Epithelial cell of prostate (primary cell): ENCODE data around the gene TMEM38A.
"Not testable (repeated sequence)": the region's sequence is repeated elsewhere in the genome, so short reads cannot be mapped to it uniquely, and the experiment has no call there.

Experiments used
- DNase-seq: peaks from one replicate; pipeline ENCODE4 v3.0.0-alpha.2; 2011; ENCODE audit warnings: low read depth, low spot score
- H3K27ac ChIP-seq: fragments of 450-650 bp; 2 replicates; pipeline ENCODE4 v1.5.1; 2017; ENCODE audit warnings: mild to moderate bottlenecking

TMEM38A gene

DNA sequence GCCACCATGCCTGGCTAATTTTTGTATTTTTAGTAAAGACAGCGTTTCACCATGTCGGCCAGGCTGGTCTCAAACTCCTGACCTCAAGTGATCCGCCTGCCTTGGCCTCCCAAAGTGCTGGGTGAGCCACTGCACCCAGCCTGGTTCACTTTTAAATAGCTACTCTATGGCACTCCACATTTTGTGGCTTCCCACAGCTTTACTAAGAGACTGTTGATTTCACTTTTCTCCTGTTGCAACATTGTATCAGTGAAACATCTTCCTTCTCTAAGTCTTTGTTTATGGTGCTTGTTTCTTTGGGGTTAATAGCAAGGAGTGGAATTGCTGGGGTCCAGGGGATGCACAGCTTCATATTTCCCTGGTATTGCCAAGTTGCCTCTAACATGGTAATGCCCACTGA lies 12.3 kb downstream of the TMEM38A start:
- no peak overlapping the region for H3K27ac ChIP-seq
- no peak for DNase-seq

DNA sequence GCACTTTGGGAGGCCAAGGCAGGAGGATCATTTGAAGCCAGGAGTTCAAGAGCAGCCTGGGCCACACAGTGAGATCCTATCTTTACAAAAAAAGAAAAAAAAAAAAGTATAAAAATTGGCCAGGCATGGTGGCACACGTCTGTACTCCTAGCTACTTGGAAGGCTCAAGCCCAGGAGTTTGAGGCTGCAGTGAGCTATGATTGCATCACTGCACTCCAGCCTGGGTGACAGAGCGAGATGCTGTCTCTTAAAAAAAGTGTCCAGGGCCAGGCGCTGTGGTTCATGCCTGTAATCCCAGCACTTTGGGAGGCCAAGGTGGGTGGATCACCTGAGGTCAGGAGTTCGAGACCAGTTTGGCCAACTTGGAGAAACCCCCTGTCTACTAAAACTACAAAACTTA lies 12.9 kb downstream of the TMEM38A start:
- DNase-seq, H3K27ac ChIP-seq: not testable (repeated sequence)

DNA sequence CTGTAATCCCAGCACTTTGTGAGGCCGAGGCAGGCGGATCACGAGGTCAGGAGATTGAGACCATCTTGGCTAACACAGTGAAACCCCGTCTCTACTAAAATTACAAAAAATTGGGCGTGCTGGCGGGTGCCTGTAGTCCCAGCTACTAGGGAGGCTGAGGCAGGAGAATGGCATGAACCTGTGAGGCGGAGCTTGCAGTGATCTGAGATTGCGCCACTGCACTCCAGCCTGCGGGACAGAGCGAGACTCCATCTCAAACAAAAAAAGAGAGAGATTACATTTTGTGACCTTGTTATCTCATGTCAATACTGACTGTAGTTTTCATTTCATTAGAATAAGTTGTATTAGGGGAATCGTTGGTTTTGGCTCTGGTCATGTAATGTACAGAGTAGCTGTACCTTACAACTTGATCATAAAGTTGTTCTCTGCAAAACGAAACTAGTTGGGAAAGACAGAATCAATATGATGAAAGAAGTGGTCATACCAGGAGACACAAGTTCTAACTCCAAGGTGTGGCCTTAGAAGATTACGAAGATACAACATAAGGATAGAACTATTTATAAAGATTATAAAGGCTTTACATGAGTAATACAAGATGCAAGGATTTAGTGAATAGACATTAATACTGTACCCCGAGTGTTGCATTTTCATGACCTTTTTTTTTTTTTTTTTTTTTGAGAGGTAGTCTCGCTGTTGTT lies 15.3 kb downstream of the TMEM38A start:
- no peak for DNase-seq
- H3K27ac ChIP-seq: peak overlapping the region; percentile 33

DNA sequence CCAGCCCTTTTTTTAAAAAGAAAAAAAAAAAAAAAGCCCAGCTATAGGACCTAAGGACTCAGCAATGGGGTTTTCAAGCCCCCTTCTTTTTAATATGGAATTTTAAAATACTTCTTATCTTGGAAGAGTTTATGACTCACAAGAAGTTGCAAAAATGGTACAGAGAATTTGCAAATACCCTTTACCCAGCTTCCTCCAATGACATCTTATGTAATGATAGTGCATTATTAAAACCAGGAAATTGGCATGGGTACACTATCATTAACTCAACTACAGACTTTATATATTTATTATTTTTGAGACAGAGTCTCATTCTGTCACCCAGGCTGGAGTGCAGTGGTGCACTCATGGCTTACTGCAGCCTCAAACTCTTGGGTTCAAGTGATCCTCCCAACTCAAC lies 16.1 kb downstream of the TMEM38A start:
- no peak for DNase-seq
- H3K27ac ChIP-seq: peak overlapping the region; percentile 33

DNA sequence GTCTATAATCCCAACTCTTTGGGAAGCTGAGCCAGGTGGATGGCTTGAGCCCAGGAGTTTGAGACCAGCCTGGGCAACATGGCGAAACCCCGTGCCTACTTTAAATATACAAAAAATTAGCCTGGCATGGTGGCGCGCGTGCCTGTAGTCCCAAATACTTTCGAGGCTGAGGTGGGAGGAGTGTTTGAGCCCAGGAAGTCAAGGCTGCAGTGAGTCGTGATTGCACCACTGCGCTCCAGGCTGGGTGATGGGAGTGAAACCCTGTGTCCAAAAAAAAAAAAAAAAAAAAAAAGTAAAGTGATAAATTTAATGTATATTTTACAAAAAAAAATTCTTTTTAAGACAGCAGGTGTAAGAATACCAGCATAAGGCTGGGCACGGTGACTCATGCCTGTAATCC lies 17.6 kb downstream of the TMEM38A start:
- DNase-seq: no peak
- H3K27ac ChIP-seq: peak overlapping the region; percentile 33

DNA sequence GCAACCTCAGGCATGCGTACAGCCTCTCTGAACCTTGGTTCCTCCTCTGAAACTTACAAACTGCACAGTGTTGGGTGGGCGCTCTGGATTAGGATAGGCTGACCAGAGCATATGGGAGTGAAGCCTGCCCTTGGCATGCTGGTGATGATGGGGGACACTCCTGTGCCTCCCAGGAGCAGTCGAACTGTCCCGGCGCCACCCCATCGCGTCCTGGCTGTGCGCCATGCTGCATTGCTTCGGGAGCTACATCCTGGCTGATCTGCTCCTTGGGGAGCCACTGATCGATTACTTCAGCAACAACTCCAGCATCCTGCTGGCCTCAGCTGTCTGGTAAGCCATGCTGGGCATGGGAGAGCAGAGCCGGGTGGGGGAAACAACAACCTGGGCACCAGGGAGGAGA lies 18.9 kb downstream of the TMEM38A start:
- DNase-seq: no peak
- H3K27ac ChIP-seq: no peak overlapping the region

DNA sequence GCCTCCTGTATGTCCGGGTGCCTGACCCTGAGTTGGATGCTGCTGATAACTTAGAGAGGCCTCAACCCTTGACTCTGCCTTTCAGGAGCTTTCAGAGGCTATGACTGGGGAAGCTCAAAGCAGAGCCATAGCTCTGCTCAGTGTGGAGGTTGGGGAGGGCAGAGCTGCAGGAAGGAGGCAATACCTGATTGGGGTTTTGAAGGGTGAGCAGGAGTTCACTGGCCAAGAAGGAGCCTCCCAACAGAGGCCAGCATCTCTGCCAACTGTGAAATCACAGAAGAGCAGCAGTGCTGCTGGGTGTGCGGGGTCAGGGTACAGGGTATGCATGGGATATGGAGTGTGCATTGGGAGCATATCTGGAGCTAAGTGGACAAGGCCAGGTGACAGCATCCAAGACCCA lies 21.6 kb downstream of the TMEM38A start:
- H3K27ac ChIP-seq: no peak overlapping the region
- DNase-seq: no peak

DNA sequence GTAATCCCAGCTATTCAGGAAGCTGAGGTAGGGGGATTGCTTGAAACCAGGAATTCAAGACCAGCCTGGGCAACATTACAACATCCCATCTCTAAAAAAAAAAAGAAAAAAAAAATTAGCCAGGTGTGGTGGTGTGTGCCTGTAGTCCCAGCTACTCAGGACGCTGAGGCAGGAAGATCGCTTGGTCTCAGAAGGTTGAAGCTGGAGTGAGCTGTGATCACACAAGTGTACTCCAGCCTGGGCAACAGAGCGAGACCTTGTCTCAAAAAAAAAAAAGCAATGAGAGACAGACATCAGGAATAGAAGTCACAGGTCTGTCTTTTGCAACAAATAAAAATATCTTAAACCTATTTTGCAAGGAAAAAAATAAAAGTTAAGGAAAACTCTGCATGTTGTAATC lies 23.3 kb downstream of the TMEM38A start:
- no peak for DNase-seq
- H3K27ac ChIP-seq: no peak overlapping the region

DNA sequence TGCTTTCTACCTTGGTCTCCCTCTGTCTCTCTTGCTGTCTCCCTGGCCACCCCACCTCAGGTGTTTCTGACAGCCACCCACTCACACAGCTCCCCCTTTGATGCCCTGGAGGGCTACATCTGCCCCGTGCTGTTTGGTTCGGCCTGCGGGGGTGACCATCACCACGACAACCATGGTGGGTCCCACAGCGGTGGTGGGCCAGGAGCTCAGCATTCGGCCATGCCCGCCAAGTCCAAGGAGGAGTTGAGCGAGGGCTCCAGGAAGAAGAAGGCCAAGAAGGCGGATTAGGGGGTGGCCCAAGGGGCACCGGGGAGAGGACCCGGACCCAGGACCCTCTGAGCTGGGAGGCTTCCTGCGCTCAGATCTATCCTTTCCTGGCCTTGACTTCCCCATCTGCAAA lies 27.1 kb downstream of the TMEM38A start:
- no peak overlapping the region for H3K27ac ChIP-seq
- no peak for DNase-seq

DNA sequence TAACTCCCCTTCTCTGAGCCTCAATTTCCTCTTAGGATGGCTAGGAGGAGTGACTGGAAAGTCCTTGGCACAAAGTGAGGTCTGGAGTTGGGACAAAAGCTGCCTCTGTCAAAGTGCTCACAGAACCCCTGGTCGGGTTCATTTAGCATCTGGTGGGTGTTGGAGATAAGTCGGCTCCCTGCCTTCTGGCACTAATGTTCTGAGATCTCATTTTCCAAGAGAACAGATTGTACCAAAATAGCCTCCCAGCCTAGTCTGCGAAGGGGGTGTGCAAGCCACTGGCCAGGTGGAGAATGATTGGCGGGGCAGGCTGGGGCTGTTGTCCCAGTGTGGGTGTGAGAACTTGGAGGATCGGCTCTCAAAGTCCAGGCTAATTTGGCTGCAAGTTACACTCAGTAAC lies 38.0 kb downstream of the TMEM38A start:
- no peak overlapping the region for H3K27ac ChIP-seq
- no peak for DNase-seq

DNA sequence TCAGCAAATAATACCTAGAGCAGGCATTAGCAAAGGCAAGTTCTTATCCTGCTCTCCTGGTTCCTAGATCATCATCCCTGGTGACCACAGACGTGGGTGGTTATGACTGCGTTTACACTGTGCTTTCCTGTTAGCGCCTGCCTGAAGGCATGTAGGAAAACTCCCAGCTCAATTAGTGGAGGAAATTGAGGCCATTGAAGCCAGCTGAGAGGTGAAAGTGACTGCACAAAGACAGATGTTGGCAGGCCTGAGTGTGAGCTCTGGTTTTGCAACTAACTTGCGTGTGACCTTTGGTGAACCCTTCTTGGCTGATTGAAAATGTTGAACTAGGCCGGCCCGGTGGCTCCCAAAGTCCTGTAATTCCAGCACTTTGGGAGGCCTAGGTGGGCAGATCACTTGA lies 41.2 kb downstream of the TMEM38A start:
- peak; percentile 92 for DNase-seq

DNA sequence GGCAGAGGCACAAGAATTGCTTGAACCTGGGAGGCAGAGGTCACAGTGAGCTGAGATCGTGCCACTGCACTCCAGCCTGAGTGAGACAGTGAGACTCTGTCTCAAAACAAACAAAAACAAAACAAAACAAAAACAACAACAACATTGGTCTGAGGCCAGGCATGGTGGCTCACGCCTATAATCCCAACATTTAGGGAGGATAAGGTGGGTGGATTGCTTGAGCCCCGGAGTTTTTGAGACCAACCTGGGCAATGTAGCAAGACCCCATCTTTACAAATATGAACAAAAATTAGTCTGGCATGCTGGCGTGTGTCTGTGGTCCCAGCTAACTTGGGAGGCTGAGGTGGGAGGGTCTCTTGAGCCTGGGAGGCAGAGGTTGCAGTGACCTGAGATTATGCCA lies 42.7 kb downstream of the TMEM38A start:
- DNase-seq: no peak

More for the DNA sequence above, 41.2 kb downstream of the TMEM38A start:
- peak overlapping the region; percentile 51 for H3K27ac ChIP-seq

DNA sequence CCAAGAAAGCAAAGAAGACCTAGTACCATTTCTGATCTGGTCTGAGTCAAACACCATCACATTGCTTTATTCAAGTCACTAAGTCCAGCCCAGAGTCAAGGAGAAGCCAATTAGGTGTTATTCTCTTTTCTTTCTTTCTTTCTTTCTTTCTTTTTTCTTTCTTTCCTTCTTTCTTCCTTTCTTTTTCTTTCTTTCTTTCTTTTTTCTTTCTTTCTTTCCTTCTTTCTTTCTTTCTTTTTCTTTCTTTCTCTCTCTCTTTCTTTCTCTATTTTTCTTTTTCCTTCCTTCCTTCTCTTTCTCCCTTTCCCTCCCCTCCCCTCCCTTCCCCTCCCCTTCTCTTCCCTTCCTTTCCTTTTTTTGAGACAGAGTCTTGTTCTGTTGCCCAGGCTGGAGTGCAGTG lies 49.9 kb downstream of the TMEM38A start:
- not testable (repeated sequence) for DNase-seq, H3K27ac ChIP-seq

More for the DNA sequence above, 42.7 kb downstream of the TMEM38A start:
- no peak overlapping the region for H3K27ac ChIP-seq

DNA sequence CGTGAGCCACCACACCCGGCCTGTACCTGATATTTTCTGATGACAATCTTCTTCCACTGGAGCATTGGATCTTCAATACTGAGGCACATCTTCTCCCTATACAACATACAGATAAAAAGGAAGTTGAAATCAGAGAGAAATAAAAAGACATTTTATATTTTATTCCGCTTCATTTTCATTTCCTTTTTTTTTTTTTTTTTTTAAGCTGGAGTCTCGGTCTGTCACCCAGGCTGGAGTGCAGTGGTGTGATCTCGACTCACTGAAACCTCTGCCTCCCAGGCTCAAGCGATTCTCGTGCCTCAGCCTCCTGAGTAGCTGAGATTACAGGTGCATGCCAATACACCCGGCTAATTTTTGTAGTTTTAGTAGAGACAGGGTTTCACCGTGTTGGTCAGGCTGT lies 51.4 kb downstream of the TMEM38A start:
- not testable (repeated sequence) for H3K27ac ChIP-seq, DNase-seq

DNA sequence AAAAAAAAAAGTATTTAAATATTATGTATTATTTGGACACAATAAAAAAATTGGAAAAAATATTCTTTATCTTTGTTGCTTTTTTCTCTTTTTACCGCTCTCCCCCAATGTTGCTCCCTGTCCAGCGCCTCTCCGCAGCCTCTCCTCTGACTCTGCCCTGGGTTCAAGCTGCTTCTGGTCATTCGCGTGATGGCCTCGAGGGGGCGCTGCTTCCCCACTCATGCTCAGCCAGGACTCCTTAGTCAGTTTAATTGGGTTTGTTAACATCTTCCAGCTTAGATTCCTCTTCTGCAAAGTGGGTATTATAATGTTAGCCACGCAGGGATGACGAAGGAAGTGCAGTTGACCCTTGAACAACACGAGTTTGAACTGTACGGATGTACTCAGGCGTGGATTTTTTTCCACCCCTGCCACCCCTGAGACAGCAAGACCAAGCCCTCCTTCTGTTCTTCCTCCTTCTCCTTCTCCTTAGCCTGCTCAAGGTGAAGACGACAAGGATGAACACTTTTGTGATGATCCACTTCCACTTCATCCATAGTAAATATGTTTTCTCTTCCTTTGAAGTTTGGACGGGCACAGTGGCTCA lies 53.9 kb downstream of the TMEM38A start:
- DNase-seq: no peak

DNA sequence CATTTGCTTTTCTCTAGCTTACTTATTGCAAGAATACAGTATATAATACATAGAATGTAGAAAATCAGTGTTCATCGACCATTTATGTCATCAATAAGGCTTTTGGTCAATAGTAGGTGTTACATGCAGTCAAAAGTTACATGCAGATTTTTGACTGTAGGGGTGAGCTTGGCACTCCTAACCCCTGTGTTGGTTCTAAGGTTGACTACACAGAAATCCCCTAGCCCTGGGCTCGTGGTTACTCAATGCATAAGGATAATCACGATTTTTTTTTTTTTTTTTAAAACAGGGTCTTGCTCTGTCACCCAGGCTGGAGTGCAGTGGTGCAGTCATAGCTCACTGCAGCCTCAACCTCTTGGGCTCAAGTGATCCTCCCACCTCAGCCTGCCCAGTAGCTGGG lies 54.7 kb downstream of the TMEM38A start:
- no peak overlapping the region for H3K27ac ChIP-seq
- DNase-seq: no peak

More for the DNA sequence above, 53.9 kb downstream of the TMEM38A start:
- H3K27ac ChIP-seq: no peak overlapping the region

DNA sequence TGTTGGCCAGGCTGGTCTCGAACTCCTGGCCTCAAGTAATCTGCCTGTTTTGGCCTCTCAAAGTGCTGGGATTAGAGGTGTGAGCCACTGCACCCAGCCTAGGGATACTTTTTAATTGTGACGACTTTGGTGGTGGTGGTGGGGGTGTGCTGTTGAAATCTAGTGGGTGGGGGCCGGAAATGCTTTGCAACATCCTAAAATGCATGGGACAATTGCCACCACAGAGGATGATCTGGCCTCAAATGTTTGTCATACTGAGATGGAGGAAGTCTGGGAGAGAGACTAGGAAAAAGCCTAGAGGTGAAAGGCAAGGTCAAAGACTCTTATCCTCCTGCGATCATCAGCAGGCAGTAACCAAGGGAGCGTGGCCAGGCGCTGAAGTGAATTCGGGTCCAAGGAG lies 60.1 kb downstream of the TMEM38A start:
- DNase-seq: no peak
- H3K27ac ChIP-seq: peak overlapping the region; percentile 100

DNA sequence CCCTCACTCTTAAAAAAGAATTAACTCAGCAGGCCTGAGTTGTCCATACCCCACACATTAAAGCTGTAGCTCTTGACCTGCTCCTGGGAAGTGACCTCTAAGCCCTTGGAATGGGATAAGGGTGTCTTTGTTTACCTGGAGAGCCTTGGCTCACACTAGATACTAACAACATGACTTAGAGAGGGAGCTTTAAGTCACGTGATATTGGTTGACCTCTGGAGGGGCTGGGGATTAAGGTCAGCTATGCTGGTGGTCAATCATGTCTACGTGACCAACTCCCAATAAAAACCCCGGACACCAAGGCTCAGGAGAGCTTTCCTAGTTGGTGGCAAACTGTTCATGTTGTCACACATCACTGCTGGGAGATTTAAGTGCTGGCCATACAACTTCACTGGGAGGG lies 61.7 kb downstream of the TMEM38A start:
- DNase-seq: no peak
- no peak overlapping the region for H3K27ac ChIP-seq

DNA sequence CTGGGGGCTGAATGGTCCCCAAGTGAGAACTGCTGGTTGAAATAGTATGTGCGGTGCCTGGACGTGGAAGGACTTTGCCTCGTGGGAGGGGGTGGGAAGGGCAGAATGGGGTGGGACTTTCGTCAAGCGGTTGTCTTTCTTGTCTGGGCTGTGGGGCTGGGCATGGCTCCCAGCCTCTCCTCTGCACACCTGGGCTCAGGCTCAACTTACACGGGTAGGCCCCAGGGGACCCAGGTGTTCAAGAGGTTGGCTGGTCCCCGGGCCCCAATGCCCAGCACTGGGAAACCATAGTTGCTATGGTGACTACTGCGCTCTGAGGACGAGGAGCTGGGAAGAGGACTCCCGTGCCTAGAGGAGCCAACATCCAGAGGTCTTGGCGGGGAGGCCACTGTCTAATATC lies 66.0 kb downstream of the TMEM38A start:
- H3K27ac ChIP-seq: no peak overlapping the region
- no peak for DNase-seq

DNA sequence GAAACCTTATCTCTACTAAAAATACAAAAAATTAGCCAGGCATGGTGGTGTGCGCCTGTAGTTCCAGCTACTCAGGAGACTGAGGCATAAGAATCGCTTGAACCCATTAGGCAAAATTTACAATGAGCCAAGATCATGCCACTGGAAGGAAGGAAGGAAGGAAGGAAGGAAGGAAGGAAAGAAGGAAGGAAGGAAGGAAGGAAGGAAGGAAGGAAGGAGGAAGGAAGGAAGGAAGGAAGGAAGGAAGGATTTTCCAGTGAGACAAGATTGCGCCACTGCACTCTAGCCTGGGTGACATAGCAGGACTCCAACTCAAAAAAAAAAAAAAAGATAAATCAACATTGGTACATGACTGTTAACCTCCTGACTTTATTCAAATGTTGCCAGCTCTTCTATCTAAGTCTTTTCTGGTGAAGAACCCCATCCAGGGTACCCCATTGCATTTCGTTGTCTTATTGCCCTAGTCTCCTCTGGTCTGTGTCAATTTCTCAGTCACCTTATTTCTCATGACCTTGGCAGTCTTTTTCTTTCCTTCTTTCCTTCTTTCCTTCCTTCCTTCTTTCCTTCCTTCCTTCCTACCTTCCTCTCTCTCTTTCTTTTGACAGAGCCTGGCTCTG lies 74.8 kb downstream of the TMEM38A start:
- DNase-seq, H3K27ac ChIP-seq: not testable (repeated sequence)

DNA sequence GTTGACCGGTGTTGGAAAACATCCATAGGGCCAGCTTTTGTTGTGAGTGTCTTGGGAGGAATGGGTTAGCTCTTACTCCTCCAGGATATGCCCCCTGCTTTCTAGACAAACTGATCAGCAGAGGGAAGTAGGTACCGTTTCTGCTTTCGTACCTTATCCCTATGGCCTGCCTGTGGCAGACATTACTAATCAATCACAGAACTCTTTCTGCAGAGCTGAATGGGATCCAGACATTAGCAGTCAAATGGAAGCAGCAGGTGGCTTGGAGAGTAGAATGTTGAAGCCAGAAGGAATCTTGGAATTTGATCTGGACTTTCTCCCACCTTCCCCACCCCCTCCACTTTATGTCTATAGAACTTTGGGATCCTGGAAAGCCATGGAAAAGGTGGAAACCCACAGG lies 75.8 kb downstream of the TMEM38A start:
- no peak overlapping the region for H3K27ac ChIP-seq
- no peak for DNase-seq

DNA sequence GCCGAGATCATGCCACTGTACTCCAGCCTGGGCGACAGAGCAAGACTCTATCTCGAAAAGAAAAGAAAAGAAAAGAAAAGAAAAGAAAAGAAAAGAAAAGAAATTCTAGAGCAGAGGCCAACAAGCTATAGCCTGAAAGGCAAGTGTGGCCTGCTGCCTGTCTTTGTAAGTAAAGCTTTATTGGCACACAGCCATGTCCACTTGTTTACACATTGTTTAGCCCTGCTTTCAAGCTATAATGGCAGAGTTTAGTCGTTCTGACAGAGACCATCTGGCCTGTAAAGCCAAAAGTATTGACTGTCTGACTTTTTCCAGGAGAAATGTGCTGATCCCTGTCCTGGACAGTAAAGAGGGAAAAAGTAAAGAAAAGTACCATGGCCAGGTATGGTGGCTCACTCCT lies 77.0 kb downstream of the TMEM38A start:
- no peak for DNase-seq
- no peak overlapping the region for H3K27ac ChIP-seq
